ENCODE data around the gene THAP7. TPM values are rescaled to one million over a fixed set of nuclear protein-coding genes. Genes with fewer than 3 reads are reported as not detected.
A peak's percentile ranks its signal among the peaks of the same experiment; 100 is the strongest.

Gene THAP7
- total RNA-seq, 3 donors from 2014 or later: 35.8 to 59.9 (median 52.4) TPM

DNA sequence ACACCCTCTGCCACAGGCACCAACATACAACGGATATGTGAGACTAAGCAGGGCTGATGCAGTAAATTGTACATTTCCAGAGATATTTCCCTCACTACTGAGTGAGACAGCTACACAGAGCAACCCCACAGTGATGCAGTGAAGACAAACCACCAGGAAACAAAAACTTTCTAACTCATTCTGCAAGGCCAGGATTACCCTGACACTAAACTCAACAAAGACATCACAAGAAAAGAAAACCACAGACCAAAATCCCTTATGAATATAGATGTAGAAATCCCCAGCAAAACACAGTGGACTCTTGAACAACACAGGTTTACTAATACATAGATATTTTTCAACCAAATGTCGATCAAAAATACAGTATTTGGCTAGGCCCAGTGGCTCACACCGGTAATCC is 32.0 kb upstream of the THAP7 start:
- intact Hi-C loops (cut with DNase I; ENCODE audit: low total_unique reads): no loop called here
- TF ChIP-seq POLR2AphosphoS5 (IDR thresholded peaks at IDR 0.05) (no peak), POLR2A (IDR thresholded peaks at IDR 0.05) (no peak)
- TF ChIP-seq, protein P1, sequence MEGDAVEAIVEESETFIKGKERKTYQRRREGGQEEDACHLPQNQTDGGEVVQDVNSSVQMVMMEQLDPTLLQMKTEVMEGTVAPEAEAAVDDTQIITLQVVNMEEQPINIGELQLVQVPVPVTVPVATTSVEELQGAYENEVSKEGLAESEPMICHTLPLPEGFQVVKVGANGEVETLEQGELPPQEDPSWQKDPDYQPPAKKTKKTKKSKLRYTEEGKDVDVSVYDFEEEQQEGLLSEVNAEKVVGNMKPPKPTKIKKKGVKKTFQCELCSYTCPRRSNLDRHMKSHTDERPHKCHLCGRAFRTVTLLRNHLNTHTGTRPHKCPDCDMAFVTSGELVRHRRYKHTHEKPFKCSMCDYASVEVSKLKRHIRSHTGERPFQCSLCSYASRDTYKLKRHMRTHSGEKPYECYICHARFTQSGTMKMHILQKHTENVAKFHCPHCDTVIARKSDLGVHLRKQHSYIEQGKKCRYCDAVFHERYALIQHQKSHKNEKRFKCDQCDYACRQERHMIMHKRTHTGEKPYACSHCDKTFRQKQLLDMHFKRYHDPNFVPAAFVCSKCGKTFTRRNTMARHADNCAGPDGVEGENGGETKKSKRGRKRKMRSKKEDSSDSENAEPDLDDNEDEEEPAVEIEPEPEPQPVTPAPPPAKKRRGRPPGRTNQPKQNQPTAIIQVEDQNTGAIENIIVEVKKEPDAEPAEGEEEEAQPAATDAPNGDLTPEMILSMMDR (IDR thresholded peaks at IDR 0.05): no peak
- no peaks in the 10 kb centered on the region for H3K9me3 ChIP-seq
- DNase-seq (ENCODE audit: low spot score in 2 of 2): no peak
- H3K27me3 ChIP-seq: no peaks in the 10 kb centered on the region
- H3K4me3 ChIP-seq: no peak overlapping the region
- H3K4me1 ChIP-seq: peaks cover 0 to 5% of the 10 kb centered on the region in 2 donors
- no peaks in the 10 kb centered on the region for H3K36me3 ChIP-seq
- no peak overlapping the region for H3K27ac ChIP-seq

DNA sequence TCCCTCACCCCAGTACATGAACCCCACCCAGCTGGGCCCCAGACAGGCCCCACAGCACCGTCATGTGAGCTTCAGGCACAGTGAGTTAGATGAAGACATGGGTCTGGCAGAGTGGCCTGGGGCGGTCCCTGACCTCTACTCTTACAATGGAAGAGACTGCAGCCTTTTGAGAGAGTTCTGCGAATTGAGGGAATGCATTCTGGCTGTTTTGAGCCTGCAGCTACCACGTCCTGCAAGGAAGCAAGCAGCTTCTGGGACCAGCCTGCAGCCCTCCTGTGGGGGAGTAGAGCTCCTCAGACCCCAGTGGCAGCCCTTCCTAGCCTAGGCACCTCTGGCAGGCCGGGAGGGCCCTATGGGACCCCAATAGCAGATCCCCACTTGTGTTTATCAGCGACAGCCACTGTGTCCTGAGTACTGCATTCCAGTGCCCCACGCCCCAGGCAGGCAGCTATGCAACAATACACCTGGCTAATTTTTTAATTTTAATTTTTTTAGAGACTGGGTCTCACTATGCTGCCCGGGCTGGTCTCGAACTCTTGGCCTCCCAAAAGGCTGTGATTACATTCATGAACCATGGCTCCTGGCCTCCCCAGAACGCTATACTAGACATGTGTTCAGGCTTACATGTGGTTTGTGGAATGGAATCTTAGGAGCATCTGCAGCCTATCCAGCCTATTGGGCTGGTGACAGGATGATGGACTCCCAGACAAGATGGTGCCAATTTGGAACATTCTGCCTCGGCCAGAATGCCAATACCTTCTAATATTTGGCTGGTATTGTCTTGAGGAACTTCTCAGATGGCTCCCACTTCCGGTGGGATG is 31.2 kb upstream of the THAP7 start:
- Histone ChIP-seq H3K4me3 (no peak overlapping the region), H3K4me1 (peaks cover 0 to 5% of the 10 kb centered on the region in 2 donors), H3K36me3 (no peaks in the 10 kb centered on the region), H3K27ac (no peak overlapping the region), H3K27me3 (no peaks in the 10 kb centered on the region), H3K9me3 (no peaks in the 10 kb centered on the region)
- DNase-seq (ENCODE audit: low spot score in 2 of 2): no peak
- intact Hi-C loops (cut with DNase I; ENCODE audit: low total_unique reads): no loop called here
- no peak for TF ChIP-seq POLR2AphosphoS5 (IDR thresholded peaks at IDR 0.05)
- TF ChIP-seq POLR2A (IDR thresholded peaks at IDR 0.05): no peak

DNA sequence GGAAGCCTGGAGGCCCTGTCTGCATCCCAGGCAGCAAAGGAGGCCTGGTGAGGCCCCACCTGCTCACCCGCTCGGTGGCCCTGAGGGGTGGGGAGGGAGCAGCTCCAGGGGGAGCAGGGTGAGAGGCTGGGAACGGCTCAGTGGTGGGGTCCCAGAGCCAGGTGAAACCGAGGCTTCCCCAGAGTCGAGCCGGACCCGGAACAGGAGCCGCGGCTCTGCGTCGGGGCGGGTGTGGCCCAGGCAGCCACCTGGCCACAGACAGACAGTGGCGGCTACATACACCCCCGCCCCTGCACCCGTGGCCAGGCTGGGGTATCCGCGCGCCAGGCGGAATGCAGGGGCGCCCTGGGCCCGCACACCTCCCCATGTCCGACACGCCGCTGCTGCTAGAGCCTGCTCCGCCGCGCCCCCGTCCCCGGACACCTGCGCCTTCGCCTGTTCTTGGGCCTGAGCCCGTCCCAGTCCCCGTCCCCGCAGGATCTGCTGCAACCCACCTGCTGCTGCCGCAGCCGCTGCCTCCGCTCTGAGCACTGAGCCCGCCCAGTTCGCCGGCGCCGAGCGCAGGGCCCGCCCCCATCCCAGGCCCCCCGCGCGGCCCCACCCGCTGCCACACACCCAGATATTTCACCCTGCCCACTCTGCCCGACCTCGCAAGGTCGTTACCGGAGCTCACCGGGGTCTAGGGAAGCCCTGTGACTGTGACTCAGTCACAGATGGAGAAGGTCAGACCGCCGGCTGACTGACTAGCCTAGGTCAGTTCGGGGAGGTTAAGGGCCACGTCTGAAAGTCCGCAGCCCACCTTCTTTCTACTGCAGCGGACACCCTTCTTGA is 30.3 kb upstream of the THAP7 start, which contains the start of gene SLC7A4:
Gene SLC7A4, minus strand, starts transcription at position 525 of the 831 bp plus-strand sequence. CDS start 749 bp downstream, outside the sequence.
- H3K9me3 ChIP-seq: no peaks in the 10 kb centered on the region
- H3K36me3 ChIP-seq: no peaks in the 10 kb centered on the region
- H3K27me3 ChIP-seq: no peaks in the 10 kb centered on the region
- H3K27ac ChIP-seq: no peak within 1 kb of the TSS
- intact Hi-C loops (cut with DNase I; ENCODE audit: low total_unique reads): no loop called here
- DNase-seq (ENCODE audit: low spot score in 2 of 2): no peak
- peaks cover 0 to 5% of the 10 kb centered on the region in 2 donors for H3K4me1 ChIP-seq
- peak within 1 kb of the TSS; percentile 27 to 65 (median 42) for H3K4me3 ChIP-seq
- TF ChIP-seq, protein P1 (IDR thresholded peaks at IDR 0.05): no peak
- TF ChIP-seq POLR2A (IDR thresholded peaks at IDR 0.05) (no peak), POLR2AphosphoS5 (IDR thresholded peaks at IDR 0.05) (no peak)

- TF ChIP-seq POLR2A (IDR thresholded peaks at IDR 0.05): no peak
- TF ChIP-seq POLR2AphosphoS5 (IDR thresholded peaks at IDR 0.05): no peak
- TF ChIP-seq, protein P1 (IDR thresholded peaks at IDR 0.05): no peak
Observed at GRCh38 chr22:21031545-21032036, 29.7 kb upstream of the THAP7 start.

DNA sequence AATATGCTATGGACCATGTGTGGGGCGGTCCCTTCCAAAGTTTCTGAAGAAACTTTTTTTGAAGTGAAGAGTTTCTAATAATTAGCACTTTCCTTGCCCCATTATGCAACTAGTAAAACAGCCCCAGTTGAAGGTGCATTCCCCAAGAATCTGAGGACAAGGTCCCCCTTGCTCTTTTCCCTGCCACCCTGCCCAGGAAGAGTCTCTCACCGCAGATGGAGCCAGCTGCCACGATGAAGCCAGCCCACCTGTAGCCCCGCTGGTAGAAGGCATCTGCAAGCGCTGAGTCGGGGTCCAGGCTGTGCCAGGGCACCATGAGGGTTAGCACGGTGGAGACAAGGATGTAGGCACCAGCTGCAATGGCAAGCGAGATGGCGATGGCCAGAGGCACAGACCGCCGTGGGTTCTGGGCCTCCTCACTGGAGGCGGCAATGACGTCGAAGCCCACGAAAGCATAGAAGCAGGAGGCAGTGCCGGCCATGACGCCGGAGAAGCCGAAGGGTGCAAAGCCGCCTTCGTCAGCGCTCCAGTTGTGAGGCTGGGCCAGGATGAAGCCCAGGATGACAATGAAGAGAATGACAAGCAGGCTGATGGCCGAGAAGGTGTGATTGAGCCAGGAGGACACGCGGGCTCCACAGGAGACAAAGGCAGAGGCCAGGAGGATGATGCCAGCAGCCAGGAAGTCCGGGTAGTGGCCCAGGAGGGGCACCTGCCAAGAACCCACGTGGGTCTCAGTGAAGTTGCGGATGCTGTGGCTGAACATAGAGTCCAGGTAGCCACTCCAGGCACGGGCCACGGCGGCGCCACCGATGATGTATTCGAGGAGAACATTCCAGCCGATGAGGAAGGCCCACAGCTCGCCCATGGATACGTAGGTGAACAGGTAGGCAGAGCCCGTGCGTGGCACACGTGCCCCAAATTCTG is 29.0 kb upstream of the THAP7 start:
- Histone ChIP-seq H3K27me3 (no peaks in the 10 kb centered on the region), H3K27ac (no peak overlapping the region), H3K4me3 (no peak overlapping the region), H3K9me3 (no peaks in the 10 kb centered on the region), H3K4me1 (peaks cover 0 to 5% of the 10 kb centered on the region in 2 donors), H3K36me3 (no peaks in the 10 kb centered on the region)
- intact Hi-C loops (cut with DNase I; ENCODE audit: low total_unique reads): no loop called here
- TF ChIP-seq, protein P1 (IDR thresholded peaks at IDR 0.05): no peak
- TF ChIP-seq POLR2AphosphoS5 (IDR thresholded peaks at IDR 0.05) (no peak), POLR2A (IDR thresholded peaks at IDR 0.05) (no peak)
- DNase-seq (ENCODE audit: low spot score in 2 of 2): no peak

More at GRCh38 chr22:21031545-21032036, 29.7 kb upstream of the THAP7 start:
- intact Hi-C loops (cut with DNase I; ENCODE audit: low total_unique reads): no loop called here
- Histone ChIP-seq H3K9me3 (no peaks in the 10 kb centered on the region), H3K4me1 (peaks cover 0 to 5% of the 10 kb centered on the region in 2 donors), H3K4me3 (peak overlapping the region in 2 of 3 donors; percentile 42 to 65), H3K27me3 (no peaks in the 10 kb centered on the region), H3K27ac (no peak overlapping the region), H3K36me3 (no peaks in the 10 kb centered on the region)
- DNase-seq (ENCODE audit: low spot score in 2 of 2): no peak
